Measurements from ENCODE around the gene POC1A.

Gene POC1A

DNA sequence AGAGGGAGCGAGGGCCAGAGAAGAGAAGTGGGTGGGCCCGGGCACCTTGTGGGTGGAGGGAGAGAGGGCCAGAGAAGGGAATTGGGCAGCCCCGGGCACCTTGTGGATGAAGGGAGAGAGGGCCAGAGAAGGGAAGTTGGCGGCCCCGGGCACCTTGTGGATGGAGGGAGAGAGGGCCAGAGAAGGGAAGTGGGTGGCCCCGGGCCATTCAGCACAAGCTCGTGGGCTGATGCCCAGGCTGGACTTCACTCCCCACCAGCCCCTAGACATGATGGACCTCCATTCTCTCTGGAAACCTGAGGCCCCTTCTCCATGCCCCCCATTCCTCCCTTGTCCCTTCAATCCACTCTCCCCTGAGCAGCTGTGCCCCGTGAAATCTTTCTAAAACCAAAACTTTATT is 113.6 kb downstream of the POC1A start:
- in situ Hi-C loops (cut with MboI; ENCODE audit: low sequenced_read_pairs, unreplicated experiment), result no loop called here
- DNase-seq (ENCODE audit: low spot score), result no peak
- TF ChIP-seq, protein P1, sequence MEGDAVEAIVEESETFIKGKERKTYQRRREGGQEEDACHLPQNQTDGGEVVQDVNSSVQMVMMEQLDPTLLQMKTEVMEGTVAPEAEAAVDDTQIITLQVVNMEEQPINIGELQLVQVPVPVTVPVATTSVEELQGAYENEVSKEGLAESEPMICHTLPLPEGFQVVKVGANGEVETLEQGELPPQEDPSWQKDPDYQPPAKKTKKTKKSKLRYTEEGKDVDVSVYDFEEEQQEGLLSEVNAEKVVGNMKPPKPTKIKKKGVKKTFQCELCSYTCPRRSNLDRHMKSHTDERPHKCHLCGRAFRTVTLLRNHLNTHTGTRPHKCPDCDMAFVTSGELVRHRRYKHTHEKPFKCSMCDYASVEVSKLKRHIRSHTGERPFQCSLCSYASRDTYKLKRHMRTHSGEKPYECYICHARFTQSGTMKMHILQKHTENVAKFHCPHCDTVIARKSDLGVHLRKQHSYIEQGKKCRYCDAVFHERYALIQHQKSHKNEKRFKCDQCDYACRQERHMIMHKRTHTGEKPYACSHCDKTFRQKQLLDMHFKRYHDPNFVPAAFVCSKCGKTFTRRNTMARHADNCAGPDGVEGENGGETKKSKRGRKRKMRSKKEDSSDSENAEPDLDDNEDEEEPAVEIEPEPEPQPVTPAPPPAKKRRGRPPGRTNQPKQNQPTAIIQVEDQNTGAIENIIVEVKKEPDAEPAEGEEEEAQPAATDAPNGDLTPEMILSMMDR (IDR thresholded peaks at IDR 0.05; ENCODE audit: borderline replicate concordance, control extremely low read depth, extremely low read depth, insufficient read depth, missing control alignments), result no peak

DNA sequence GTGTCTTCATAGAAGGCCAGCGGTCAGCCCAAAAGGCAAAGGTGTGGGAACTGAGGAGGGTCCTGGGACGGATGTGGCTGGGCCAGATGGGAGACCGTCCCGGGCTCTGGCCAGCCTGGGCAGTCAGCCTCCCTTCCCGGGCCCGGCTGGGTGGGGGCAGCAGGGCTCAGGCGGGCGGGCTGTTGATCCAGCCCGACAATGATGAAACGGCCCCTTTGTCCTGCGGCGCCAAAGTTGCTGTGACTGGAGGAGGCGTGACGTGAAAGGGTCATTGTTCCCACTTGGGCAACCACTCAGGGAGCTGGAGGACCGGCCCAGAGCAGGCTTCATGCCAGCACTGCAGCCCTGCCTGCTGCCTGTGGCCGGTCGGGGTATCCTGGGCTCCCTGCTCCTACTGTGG is 114.4 kb downstream of the POC1A start:
- DNase-seq (ENCODE audit: low spot score), result no peak
- TF ChIP-seq, protein P1 (IDR thresholded peaks at IDR 0.05; ENCODE audit: borderline replicate concordance, control extremely low read depth, extremely low read depth, insufficient read depth, missing control alignments), result no peak
- in situ Hi-C loops (cut with MboI; ENCODE audit: low sequenced_read_pairs, unreplicated experiment), result no loop called here

DNA sequence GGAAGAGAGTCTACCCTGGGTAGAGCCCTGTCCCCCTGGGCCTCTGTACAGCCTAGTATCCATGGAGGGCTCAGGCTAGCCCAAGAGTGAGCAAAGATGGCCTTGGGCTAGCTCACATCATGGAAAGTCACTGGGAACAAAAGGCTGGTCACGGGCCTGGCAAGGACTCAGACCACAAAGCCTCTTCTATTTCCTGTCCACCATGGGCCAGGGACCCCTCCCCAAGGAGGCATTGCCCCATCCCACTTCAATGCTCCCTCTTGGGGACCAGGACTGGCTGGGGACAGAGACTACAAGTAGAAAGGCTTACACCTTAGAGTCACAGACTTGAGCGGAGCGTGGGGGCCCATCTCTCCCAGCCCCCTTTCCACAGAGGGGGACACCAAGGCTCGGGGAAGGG is 114.8 kb downstream of the POC1A start:
- TF ChIP-seq, protein P1 (IDR thresholded peaks at IDR 0.05; ENCODE audit: borderline replicate concordance, control extremely low read depth, extremely low read depth, insufficient read depth, missing control alignments), result no peak
- no peak for DNase-seq (ENCODE audit: low spot score)
- in situ Hi-C loops (cut with MboI; ENCODE audit: low sequenced_read_pairs, unreplicated experiment), result no loop called here

DNA sequence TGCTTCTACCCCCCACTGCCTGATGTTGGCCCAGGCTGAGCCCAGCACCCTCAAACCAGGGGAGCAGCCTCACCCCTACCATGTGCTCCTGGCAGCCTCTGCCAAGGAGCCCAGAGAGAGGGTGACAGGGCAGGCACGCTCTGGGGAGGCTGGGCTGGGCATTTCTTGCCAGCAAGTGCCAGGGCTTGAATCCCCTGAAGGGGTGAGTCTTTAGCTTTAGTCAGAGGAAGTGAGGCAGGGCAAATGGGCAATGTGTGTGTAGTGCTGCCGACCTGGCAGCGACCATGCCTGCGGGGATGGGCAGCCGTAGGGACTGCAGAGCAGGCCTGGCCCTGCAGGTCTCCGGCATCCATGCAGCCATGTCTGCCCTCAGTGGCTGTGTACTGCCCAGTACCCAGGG is 116.0 kb downstream of the POC1A start:
- TF ChIP-seq, protein P1 (IDR thresholded peaks at IDR 0.05; ENCODE audit: borderline replicate concordance, control extremely low read depth, extremely low read depth, insufficient read depth, missing control alignments), result no peak
- in situ Hi-C loops (cut with MboI; ENCODE audit: low sequenced_read_pairs, unreplicated experiment), result no loop called here
- no peak for DNase-seq (ENCODE audit: low spot score)

DNA sequence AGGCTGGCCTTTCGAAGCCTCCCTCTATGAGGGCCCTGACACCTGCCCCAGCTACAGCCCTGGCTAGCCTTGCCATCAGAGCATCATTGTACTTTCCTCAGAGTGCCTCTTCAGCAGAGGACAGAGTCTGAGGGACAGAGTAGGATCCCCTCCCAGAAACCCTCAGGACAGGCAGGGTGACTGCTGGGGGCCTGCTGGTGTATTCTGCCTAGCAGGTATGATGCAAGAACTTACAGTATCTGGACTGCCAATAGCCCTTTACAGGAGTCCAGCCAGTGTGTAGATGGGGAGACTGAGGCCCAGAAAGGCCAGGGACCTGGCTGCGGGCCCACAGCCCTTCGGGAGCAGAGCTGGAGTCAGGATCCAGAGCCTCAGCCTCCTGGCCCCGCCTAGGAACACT is 116.9 kb downstream of the POC1A start:
- in situ Hi-C loops (cut with MboI; ENCODE audit: low sequenced_read_pairs, unreplicated experiment), result no loop called here
- TF ChIP-seq, protein P1 (IDR thresholded peaks at IDR 0.05; ENCODE audit: borderline replicate concordance, control extremely low read depth, extremely low read depth, insufficient read depth, missing control alignments), result no peak

DNA sequence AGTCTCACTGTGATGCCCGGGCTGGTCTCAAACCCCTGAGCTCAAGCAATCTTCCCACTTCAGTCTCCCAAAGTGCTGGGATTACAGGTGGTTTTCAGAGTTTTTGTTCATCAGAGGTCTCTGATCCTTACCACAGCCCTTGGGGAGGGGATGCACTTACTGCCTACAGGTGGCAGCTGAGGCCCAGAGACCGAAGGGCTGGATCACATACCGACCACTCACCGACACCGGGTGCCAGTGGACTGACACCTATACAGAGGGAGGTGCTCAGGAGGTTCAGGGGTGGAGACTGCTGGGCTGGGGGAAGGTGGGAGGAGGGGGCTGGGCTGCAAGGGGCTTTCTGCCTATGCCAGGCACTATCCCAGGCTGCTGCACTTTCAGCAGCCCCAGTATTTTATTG is 117.4 kb downstream of the POC1A start:
- TF ChIP-seq, protein P1 (IDR thresholded peaks at IDR 0.05; ENCODE audit: borderline replicate concordance, control extremely low read depth, extremely low read depth, insufficient read depth, missing control alignments), result no peak
- in situ Hi-C loops (cut with MboI; ENCODE audit: low sequenced_read_pairs, unreplicated experiment), result no loop called here
- DNase-seq (ENCODE audit: low spot score), result no peak

More for the DNA sequence above, 116.9 kb downstream of the POC1A start:
- no peak for DNase-seq (ENCODE audit: low spot score)

DNA sequence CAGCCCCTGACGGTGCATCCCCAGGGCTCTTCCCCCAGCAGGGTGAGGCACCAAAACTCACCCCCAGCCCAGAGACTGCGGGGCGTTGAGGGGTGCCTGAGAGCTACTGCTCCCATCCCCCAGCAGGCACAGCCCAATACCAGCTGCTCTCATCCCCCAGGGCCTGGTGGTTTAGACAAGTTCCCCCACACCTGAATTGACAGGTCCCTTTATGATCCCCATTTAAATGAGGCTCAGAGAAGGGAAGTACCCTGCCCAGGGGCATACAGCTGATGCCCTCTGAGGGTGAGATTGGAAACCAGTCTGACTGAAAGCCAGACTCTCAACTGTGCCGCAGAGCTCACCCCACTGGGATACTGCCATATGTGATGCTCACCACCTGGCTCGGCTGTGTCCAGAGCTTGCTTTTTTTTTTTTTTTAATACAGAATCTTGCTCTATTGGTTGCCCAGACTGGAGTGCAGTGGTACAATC is 118.0 kb downstream of the POC1A start:
- DNase-seq (ENCODE audit: low spot score), result no peak
- TF ChIP-seq, protein P1 (IDR thresholded peaks at IDR 0.05; ENCODE audit: borderline replicate concordance, control extremely low read depth, extremely low read depth, insufficient read depth, missing control alignments), result no peak
- in situ Hi-C loops (cut with MboI; ENCODE audit: low sequenced_read_pairs, unreplicated experiment), result no loop called here
